HG03565 (cell line): ENCODE results near the gene ETV6.
A peak's percentile ranks its signal among the peaks of the same experiment; 100 is the strongest.
"Not testable (repeated sequence)": the region's sequence is repeated elsewhere in the genome, so short reads cannot be mapped to it uniquely, and the experiment has no call there.

ENCODE experiments used
- ATAC-seq: cut with Tn5 transposase; IDR thresholded peaks from one replicate; pipeline ENCODE4 v1.9.1; 2021; ENCODE audit warnings: mild to moderate bottlenecking, moderate library complexity; ENCODE audit not compliant: unreplicated experiment

Gene ETV6

DNA sequence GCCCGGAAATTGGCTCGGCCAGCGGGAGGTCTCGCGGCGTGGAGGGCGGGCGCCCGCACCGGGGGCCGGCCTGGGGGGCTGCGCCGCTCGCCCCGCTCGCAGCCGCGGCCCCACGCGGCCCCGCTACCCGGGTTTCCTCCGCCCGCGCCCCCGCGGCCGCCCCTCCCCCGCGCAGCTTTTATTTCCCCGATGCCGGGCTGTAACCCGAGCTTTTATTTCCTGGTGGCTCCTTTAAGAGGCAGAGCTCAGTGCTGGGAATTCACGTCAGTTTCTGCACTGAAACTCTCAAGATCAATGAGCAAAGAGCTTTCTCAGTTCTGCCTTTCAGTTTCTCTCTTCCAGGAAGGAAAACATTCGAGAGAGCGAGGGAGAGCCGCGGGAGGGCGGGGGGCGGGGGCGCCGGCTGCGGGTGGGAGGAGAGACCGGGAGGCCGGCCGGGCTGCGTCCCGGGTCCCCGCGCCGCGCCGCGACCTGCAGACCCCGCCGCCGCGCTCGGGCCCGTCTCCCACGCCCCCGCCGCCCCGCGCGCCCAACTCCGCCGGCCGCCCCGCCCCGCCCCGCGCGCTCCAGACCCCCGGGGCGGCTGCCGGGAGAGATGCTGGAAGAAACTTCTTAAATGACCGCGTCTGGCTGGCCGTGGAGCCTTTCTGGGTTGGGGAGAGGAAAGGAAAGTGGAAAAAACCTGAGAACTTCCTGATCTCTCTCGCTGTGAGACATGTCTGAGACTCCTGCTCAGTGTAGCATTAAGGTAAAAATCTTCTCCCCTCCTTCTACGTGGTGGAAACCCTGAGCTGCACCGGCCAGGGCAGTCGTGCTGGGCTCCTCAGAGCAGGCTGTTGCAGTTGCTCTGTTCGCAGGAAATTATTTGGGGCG lies at the start of gene ETV6:
Gene ETV6 (plus strand): TSS at position 262 of the 873 bp plus-strand sequence. CDS start 454 bp downstream, at position 716.
- ATAC-seq, result peak; percentile 36

GRCh38 chr12:11600199-11600598 lies 49.3 kb upstream of the ETV6 start:
- no peak for ATAC-seq

GRCh38 chr12:11601647-11602046 lies 47.8 kb upstream of the ETV6 start:
- no peak for ATAC-seq

DNA sequence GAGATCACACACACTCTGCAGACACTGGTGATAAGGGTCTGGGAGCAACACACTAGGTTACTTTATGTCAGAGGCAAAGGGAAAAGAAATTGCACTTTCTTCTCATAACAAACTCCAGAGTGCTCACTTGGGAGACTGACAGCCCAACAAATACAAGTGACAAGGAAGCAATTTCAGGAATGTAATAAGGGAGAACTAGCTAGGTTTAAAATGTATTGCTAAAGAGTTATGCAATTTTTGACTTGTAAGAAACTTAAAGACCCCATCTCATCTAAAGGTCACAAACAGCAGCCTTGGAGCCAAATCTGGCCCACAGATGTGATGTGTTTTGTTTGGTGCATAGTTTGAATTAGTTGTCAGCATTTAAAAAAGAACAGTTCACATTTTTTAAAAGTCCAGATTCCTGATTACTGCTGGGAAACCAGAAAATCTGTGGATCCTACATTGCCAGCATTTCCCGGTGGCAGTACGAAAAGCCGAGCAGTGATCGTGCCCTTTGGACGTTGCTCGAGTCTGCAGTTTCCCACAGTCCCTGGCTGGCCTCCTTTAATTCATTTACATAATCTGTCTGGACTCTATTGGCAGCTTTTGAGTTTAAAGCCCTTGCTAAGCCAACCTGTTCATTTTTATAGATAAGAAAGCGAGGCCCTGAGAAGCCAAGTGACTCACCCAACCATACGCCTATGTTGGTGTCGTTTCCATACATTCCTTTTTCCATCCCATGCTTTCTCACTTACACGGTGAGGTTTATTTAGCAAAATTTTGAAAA lies 42.0 kb upstream of the ETV6 start:
- no peak for ATAC-seq

GRCh38 chr12:11609045-11609444 lies 40.4 kb upstream of the ETV6 start:
- no peak for ATAC-seq

DNA sequence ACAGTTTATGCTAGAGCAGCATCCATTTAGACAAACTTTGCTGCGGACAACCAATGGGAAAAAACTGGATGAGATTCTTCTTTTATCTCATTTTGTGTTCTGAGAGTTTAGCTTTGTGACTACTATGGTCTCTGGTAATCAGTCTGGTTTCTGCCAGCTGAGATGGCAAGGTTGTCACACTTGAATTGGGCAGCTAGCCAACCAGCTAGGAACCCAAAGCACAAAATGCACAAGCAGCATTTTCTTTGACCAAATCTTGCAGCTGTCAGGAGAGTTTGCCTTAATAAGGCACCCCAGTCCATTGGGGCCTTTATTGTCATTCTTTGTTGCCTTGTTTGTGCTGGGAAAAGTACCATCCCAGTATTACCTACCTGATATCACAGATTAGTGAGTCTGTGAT lies 34.0 kb upstream of the ETV6 start:
- no peak for ATAC-seq

DNA sequence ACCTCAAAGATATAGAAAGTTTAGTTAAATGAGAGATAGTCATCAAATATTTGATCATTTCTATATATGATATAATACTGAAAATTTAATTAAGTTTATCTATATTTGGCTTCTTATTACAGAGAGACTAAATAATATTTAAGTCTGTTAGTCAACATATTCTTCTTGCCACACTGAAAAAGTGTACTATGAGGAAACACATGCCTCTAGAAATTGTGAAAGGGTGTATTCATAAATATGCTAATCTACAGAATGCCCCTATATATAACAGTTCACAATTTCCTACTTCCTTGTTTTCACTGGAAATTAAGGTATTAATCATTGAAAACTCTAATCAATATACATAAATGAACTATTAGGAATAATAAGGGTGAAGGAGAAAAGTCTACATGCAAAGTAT lies 31.4 kb upstream of the ETV6 start:
- ATAC-seq, result no peak

GRCh38 chr12:11621797-11622423 lies 27.6 kb upstream of the ETV6 start:
- ATAC-seq, result no peak

DNA sequence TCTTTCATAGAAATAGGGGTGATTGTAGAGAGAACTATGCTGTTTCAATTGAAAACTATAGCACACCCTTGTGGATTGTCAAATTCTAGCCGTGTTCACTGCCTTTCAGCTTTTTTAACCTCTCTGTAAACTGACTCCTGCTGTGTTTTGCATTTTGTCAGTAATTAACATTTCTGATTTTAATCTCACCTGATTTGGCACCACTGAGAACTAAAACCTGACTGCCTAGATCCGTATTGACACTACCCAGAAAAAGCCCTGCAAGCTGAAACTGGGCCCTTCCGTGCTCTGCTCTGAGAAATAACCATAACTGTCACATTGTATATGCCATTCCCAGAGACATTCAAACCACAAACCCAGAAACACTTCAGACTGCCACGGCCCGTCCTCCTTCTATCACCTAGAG lies 26.6 kb upstream of the ETV6 start:
- no peak for ATAC-seq

- no peak for ATAC-seq
These were observed 26.1 kb upstream of the ETV6 start for GRCh38 chr12:11623382-11623781.

- no peak for ATAC-seq
These were observed 25.4 kb upstream of the ETV6 start for GRCh38 chr12:11624116-11624515.

DNA sequence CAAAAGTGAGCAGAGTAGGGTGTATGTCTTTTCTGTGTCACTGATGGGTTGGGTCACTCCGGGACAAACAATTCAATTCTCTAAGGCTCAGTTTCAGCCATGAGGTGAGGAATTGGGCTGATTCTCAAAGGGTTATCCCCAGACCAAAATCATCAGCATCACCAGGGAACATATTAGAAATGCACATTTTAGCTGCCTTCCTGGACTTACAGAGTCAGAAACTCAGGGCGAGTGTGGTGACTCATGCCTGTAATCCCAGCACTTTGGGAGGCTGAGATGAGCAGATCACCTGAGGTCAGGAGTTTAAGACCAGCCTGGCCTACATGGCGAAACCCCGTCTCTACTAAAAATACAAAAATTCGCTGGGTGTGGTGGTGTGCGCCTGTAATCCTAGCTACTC lies 21.8 kb upstream of the ETV6 start:
- not testable (repeated sequence) for ATAC-seq

DNA sequence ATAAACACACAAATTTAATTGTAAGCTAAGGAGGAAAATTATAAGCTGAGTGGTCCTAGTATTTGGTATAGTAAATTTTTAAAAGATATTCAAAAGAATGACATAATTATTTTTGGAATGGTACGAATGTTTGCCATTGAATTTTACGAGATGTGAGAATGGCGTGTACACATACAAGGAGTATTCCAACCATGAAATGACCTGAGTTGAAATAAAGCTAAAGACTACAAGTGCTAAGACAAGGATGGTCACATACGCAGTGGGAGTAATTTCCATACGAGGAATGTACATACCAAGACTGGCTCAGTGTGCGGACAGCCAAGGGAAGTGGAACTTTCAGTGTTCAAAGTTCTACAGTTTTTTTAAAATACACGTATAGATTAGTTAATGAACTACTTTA lies 21.1 kb upstream of the ETV6 start:
- ATAC-seq, result no peak

DNA sequence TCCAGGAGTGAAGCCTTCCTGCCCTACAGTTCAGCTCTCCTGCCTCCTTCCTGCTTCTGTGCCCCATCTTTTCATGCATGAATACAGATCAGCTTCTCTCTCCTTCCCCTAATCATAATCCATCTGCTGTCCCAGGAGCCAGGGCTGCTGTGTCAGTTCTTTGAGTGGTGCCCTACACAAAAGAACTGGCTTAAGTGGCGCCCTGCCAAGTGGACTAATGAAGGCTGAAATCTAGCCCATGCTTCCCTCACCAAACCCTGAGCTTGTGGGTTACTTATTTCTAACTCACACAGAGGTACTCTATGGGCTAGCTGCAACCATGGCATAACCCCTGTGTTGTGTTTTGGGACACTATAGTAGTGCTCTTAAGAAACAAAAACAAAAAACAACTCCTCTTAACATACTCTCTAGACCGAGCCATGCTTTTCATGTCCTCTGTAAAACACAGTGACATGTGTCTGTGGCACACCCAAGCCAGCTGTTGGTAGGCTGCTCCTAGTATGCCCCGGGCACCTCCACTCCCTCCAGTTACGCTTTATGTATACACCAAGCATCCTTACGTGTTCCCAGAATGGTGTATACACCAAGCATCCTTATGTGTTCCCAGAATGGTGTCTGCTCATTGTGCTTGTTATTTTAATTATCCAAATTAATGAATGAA lies 19.3 kb upstream of the ETV6 start:
- no peak for ATAC-seq

DNA sequence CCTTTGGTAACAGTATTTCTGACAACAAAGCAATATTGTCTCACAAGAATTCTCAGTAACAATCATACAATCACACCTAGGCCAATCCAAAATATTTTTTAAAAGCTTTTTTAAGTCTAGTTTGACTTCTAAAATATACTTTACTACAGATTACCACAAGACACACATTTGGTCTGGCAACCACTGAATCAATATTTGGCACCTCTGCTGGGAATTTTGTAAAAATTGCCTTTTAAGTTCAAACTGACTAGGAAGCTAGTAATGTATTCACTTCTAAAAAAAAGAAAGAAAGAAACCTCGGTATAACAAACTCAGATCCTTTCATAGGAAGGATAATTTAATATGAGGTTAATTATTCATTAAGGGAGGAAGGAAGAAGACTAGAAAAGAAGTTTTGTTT lies 18.2 kb upstream of the ETV6 start:
- no peak for ATAC-seq

- not testable (repeated sequence) for ATAC-seq
These were observed 17.6 kb upstream of the ETV6 start for GRCh38 chr12:11631881-11632280.

DNA sequence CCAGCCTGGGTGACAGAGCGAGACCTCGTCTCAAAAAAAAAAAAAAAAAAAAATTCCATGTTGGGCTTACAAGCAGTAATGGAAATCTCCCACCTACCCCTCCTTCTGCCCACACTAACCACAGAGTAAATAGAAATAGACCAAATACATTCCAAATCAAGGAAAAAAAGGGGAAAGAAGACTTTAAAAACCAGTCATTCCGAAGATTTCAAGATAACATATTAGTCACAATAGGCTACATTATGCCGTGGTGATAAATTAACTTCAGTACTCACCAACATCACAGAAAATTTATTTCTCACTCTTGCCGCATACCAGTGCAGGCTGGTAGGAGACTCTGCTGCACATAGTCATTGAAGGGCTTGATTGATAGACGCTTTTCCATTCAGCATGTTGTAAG lies 15.5 kb upstream of the ETV6 start:
- no peak for ATAC-seq

DNA sequence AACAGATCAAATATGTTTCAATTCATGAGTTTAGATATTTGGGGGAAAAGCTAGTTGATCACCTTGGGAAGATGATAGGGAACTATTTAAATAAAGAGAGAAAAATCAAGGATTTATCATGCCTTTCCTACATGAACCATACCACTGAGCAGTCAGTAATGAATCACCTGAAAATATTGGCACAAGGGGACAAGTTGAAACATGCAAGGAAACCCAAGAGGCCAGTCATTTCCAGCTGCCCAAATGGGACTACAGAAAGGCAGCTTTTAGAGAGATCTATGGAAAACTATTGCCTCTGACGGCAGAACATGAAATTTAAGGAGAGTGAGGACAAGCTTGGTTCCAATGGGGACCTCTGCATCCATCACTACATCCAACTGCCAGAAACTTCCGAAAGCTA lies 14.1 kb upstream of the ETV6 start:
- ATAC-seq, result no peak

DNA sequence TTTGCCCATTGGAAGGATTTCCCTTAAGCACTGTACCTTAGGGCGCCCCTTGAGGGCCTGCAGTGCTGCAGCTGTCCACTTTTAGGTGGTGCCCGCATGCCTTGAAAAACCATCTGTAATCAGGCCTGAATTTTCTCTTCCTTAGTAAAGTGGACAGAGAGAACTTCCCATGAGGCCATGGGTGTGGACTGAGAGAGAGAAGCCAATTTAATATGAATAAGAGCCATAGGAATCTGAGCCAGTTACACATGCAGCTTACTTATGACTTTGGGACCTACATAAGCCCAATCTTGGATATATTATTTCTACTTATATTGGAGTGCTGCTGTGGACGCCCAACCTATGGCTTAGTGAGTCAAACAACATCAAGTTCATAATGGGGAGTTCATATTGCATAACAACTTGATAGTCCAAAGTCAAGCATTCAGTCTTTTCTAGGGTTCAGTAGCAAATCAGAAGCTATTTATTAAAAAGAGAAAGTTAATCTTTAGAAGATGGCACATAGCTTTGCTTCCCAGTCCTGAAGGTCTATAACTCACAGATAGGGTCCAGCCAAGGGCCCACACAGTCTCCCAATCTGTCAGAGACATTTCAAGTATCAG lies 11.1 kb upstream of the ETV6 start:
- ATAC-seq, result no peak

GRCh38 chr12:11639454-11639853 lies 10.0 kb upstream of the ETV6 start:
- no peak for ATAC-seq

- ATAC-seq, result no peak
These were observed 8.0 kb upstream of the ETV6 start for GRCh38 chr12:11641522-11641921.
